Smooth muscle cell (in vitro differentiated cells): Measurements from ENCODE around the gene FILIP1L. TPM values are rescaled to one million over a fixed set of nuclear protein-coding genes. Genes with fewer than 3 reads are reported as not detected.

Experiments
- DNase-seq: peaks from one replicate; lab custom pipeline; 2025; ENCODE audit not compliant: unreplicated experiment; lab: John Stamatoyannopoulos, UW
- H2AFZ ChIP-seq: fragments of 200-600 bp; sonication (generic); 2 replicates; pipeline ENCODE4 v1.6.0; 2016; ENCODE audit warnings: antibody characterized with exemption, low read depth, mild to moderate bottlenecking
- H3F3A ChIP-seq: fragments of 200-600 bp; sonication (generic); 2 replicates; pipeline ENCODE4 v1.6.0; 2017; ENCODE audit warnings: antibody characterized with exemption, low read depth
- H3K27ac ChIP-seq: fragments of 200-600 bp; sonication (generic); 2 replicates; pipeline ENCODE4 v1.5.1; 2016; ENCODE audit warnings: low read depth, mild to moderate bottlenecking
- H3K27me3 ChIP-seq: fragments of 200-600 bp; sonication (generic); 2 replicates; pipeline ENCODE4 v1.6.1; 2016; ENCODE audit warnings: low read depth, mild to moderate bottlenecking
- H3K36me3 ChIP-seq: fragments of 200-600 bp; sonication (generic); 2 replicates; pipeline ENCODE4 v1.5.1; 2016; ENCODE audit warnings: low read depth
- H3K4me1 ChIP-seq: fragments of 200-600 bp; sonication (generic); 2 replicates; pipeline ENCODE4 v1.5.1; 2016; ENCODE audit warnings: low read depth
- H3K4me2 ChIP-seq: fragments of 200-600 bp; sonication (generic); 2 replicates; pipeline ENCODE4 v1.6.0; 2016; ENCODE audit warnings: mild to moderate bottlenecking
- H3K4me3 ChIP-seq: fragments of 200-600 bp; sonication (generic); 2 replicates; pipeline ENCODE4 v1.5.1; 2016; ENCODE audit warnings: mild to moderate bottlenecking
- H3K79me2 ChIP-seq: fragments of 200-600 bp; sonication (generic); 2 replicates; pipeline ENCODE4 v1.6.0; 2016; ENCODE audit warnings: low read depth, mild to moderate bottlenecking
- H3K9ac ChIP-seq: fragments of 200-600 bp; sonication (generic); 2 replicates; pipeline ENCODE4 v1.6.0; 2016; ENCODE audit warnings: low read depth
- H3K9me3 ChIP-seq: fragments of 200-600 bp; sonication (generic); replicated peaks from 2 replicates; pipeline ENCODE4 v1.5.1; 2016; ENCODE audit warnings: low read depth
- H4K20me1 ChIP-seq: fragments of 200-600 bp; sonication (generic); 2 replicates; pipeline ENCODE4 v1.6.0; 2016; ENCODE audit warnings: low read depth
- CTCF ChIP-seq: fragments of 200-600 bp; sonication (generic); IDR thresholded peaks from 2 replicates; pipeline ENCODE4 v1.5.1; 2017; ENCODE audit warnings: borderline replicate concordance, mild to moderate bottlenecking, antibody characterized with exemption; ENCODE audit not compliant: insufficient read depth, poor library complexity, severe bottlenecking
- WGBS: methylation state at CpG from one replicate; pipeline ENCODE4 v1.1.7; 2016; ENCODE audit warnings: low lambda C conversion rate; 5-methylcytosine and 5-hydroxymethylcytosine counted together
- polyA plus RNA-seq: library from polyadenylated mRNA; unstranded; fragments of >200 nt; fragmentation: Nextera tagmentation; extraction: Ambion mirVana; gene quantifications from 2 replicates; pipeline ENCODE4 v1.2.1, GENCODE V29; 2016
- total RNA-seq: library from RNA; depleted of rRNA; stranded (reverse); fragments of >200 nt; gene quantifications from 2 replicates; pipeline ENCODE4 v1.2.3, GENCODE V29; 2014

The FILIP1L gene
- total and polyA plus RNA-seq, 2 experiments from 2014 or later: 56.2 to 104 TPM

- Histone ChIP-seq H3K9me3 (no peaks in the 10 kb centered on the region), H3F3A (peaks cover 1% of the 10 kb centered on the region), H3K27me3 (no peaks in the 10 kb centered on the region), H3K27ac (peak overlapping the region; percentile 73), H3K79me2 (peaks cover 3% of the 10 kb centered on the region), H2AFZ (no peak overlapping the region), H4K20me1 (no peaks in the 10 kb centered on the region), H3K4me1 (peaks cover 26% of the 10 kb centered on the region), H3K4me3 (no peak overlapping the region), H3K9ac (no peak overlapping the region), H3K36me3 (no peaks in the 10 kb centered on the region), H3K4me2 (no peak overlapping the region)
- TF ChIP-seq CTCF: no peak
- no peak for DNase-seq
These were observed 222.0 kb downstream of the FILIP1L start for GRCh38 chr3:99892332-99892731.

- no peak for TF ChIP-seq CTCF
- Histone ChIP-seq H4K20me1 (no peaks in the 10 kb centered on the region), H3K79me2 (peaks cover 3% of the 10 kb centered on the region)
These were observed 222.6 kb downstream of the FILIP1L start for GRCh38 chr3:99891610-99892285.

GRCh38 chr3:99885851-99886250 is 228.4 kb downstream of the FILIP1L start:
- Histone ChIP-seq H3F3A (no peaks in the 10 kb centered on the region), H3K9me3 (no peaks in the 10 kb centered on the region), H3K27me3 (no peaks in the 10 kb centered on the region), H3K4me2 (no peak overlapping the region), H3K36me3 (no peaks in the 10 kb centered on the region), H3K9ac (no peak overlapping the region), H3K27ac (no peak overlapping the region), H3K4me1 (peaks cover 3% of the 10 kb centered on the region), H3K79me2 (peaks cover 3% of the 10 kb centered on the region), H3K4me3 (no peak overlapping the region), H2AFZ (no peak overlapping the region), H4K20me1 (no peaks in the 10 kb centered on the region)
- no peak for DNase-seq
- 90% methylated on average over 3 of the region's 3 CpGs for WGBS
- no peak for TF ChIP-seq CTCF

More at GRCh38 chr3:99891610-99892285, 222.6 kb downstream of the FILIP1L start:
- Histone ChIP-seq H3K4me1 (peaks cover 25% of the 10 kb centered on the region), H3K9me3 (no peaks in the 10 kb centered on the region), H3K9ac (no peak overlapping the region), H3K4me3 (no peak overlapping the region), H3K27ac (peak overlapping the region; percentile 73), H3F3A (no peaks in the 10 kb centered on the region), H2AFZ (no peak overlapping the region), H3K4me2 (peak overlapping the region; percentile 33), H3K27me3 (no peaks in the 10 kb centered on the region), H3K36me3 (no peaks in the 10 kb centered on the region)
- DNase-seq: no peak
- WGBS: 60% methylated on average over 2 of the region's 2 CpGs

- Histone ChIP-seq H2AFZ (no peak overlapping the region), H3K79me2 (peaks cover 1% of the 10 kb centered on the region), H3K27me3 (no peaks in the 10 kb centered on the region), H3K27ac (no peak overlapping the region), H3K4me1 (no peaks in the 10 kb centered on the region), H3K36me3 (no peaks in the 10 kb centered on the region), H4K20me1 (no peaks in the 10 kb centered on the region), H3K9ac (no peak overlapping the region), H3K4me2 (no peak overlapping the region), H3K9me3 (no peaks in the 10 kb centered on the region), H3F3A (no peaks in the 10 kb centered on the region), H3K4me3 (no peak overlapping the region)
- no peak for TF ChIP-seq CTCF
- WGBS: 97% methylated on average over 1 of the region's 1 CpG
- no peak for DNase-seq
These were observed 229.2 kb downstream of the FILIP1L start for GRCh38 chr3:99885085-99885484.
